NCI-H2171 (cell line): ENCODE results near the gene ADAMTSL2.
A peak's percentile ranks its signal among the peaks of the same experiment; 100 is the strongest.

Experiments used
- DNase-seq: peaks from one replicate; lab custom pipeline; 2025; lab: John Stamatoyannopoulos, UW

The ADAMTSL2 gene

DNA sequence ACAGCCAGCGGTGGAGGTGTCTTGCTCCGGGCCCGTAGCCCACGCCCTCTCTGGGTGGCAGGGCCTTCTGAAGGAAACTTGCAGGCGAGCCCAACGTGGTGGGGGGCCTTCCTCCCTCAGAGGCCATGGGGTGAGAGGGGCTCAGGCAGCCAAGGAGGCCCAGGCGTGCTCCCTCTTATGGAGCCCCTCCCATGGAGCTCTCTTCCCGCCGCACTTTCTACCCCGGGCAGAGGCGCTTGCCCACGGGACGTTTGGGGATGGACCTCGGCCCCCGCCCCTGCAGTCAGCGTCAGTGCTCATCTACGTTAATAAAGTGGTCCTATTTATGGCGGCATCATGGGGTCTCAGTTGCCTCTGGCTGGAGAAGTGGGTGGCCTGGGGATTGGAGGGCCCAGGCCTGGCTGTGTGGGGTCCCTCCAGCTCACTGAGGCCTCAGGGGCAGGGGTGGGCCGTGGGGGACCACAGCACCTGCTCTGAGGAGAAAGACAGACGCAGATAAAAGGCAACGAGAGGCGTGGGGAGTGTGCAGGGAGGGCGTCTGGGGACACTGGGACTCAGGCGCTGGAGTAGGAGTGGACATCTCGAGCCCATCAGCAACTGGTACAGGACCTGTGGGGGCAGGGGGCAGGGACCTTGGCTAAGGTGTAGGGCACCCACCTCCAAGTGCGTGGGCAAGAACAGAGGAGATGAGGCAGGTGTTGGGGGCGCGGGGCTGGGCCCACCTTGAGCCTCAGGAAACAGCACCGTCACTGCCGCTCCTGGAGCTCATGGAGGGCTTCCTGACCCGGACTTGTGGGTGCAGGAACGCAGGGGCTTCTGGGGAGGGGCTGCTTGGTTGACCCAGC is 40.9 kb downstream of the ADAMTSL2 start:
- DNase-seq = no peak

DNA sequence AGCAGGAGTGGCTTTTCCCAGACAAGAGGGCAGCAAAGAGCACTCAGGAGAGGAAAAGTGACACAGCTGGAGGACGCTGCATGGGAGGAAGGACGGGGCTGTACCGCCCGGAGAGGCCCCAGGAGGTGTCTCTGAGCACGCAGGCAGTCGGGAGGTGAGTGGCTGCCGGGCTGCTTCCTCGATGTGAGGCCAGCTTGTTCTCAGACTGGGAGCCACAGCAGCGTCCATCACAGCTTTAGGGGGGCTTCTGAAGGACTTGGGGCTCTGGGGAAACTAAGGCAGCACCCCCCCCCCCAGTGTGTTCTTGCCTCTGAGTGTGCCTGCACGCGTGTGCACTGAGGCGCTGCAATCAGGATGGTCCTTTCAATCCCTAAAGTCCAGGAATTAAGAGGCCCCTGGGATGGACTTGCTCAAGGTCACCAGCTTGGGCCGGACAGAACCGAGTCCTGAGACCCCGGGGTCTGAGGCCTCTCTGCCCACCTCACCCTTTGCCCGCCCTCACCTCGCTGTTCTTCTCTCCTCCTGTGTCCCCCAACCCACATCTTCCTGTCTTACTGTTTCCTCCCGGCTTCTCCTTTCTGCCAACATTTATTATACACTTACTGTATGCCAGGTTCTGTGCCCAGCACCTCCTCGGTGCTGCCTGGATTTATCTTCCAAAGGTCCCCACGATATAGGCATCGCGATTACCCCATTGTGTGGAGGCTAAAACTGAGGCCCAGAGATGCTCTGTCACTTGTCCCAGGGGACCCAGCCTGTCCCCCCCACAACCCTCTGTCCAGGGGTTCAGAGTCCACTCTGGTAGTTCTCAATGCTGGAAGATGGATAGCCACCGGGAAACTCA is 41.7 kb downstream of the ADAMTSL2 start:
- DNase-seq = no peak

DNA sequence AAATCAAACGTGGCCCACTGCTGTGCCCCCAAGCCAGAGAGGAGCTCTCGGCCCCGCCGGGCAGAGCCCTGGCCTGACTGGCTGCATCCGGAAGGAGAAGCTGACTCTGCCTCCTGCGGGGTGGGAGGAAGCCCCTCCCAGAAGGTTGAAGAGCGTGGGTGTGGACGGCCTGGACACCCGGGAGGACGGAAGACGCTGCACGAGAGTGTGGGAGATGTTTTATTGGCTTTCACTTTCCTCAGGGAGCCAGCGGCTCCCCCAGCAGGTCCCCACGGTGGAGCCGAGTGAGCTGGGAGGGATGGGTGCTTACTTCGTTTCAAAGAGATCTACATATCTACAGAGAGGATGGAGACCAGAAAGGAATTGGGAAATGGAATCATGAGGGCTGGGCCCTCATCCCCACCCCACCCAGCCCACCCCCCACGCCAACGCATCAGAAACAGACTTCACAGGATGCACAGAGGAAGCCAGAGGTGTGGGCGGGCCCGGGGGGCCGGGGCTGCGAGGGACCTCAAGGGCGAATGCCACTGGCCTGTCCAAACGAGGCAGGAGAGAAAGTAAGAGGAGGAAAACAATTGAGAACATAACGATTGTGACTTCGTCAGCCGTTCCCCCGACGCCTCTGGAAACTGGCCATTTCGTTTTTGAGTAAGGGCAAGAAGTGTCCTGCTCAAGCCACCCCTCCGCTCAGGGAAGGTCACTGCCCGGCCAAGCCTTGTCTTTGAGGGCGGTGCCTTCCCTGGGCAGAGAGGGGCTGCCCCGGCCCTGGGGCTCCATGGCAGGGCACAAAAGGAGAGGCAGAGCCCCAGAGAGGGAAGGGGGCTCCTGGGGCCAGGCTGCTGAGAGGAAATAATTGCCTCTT is 42.6 kb downstream of the ADAMTSL2 start:
- no peak for DNase-seq

- no peak for DNase-seq
Measured at GRCh38 chr9:133577737-133578112, 43.2 kb downstream of the ADAMTSL2 start.

- DNase-seq = no peak
Measured at GRCh38 chr9:133578524-133579441, 44.3 kb downstream of the ADAMTSL2 start.

DNA sequence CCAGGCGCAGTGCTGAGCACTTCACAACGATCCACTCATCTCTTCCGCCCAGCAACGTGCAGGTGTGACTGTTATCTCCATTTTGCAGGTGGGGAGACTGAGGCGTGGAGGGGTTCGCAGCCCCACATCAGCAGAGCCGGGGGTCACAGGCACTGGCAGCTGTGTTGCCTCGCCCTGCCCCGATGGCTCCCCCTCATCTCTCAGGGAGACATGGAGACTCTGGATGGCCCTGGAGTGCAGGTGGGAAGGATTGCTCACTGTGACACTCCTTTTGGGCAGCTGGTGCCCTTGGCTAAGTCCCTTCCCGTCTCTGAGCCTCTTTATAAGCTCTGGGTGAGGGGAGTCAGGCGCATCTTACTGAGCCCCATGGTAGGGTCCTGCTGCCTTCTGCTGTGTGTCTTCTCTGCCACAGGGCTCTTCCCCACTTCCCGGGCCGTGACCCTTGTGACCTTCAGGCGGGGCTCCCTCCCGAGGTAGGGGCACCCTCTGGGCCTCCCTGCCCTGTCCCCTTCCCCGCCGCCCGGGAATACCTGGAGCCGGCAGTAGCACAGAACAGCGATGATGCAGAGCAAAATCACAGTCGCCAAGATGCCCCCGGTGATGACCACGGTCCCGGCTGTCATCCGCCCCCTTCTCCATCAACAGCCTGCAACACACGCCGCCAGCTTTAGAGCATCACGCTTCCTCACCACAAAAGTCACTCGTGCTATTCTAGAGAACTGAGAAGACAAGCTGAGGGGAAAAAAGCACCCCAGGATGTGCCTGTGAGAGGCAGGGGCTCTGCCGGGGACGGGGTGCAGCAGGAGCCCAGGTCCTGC is 45.3 kb downstream of the ADAMTSL2 start:
- DNase-seq = no peak

GRCh38 chr9:133580419-133580738 is 45.9 kb downstream of the ADAMTSL2 start:
- DNase-seq = no peak

GRCh38 chr9:133581011-133581410 is 46.5 kb downstream of the ADAMTSL2 start:
- no peak for DNase-seq

- DNase-seq = no peak
Measured at GRCh38 chr9:133581513-133582343, 47.2 kb downstream of the ADAMTSL2 start.

- DNase-seq = no peak
Measured at GRCh38 chr9:133582501-133583045, 48.1 kb downstream of the ADAMTSL2 start.

DNA sequence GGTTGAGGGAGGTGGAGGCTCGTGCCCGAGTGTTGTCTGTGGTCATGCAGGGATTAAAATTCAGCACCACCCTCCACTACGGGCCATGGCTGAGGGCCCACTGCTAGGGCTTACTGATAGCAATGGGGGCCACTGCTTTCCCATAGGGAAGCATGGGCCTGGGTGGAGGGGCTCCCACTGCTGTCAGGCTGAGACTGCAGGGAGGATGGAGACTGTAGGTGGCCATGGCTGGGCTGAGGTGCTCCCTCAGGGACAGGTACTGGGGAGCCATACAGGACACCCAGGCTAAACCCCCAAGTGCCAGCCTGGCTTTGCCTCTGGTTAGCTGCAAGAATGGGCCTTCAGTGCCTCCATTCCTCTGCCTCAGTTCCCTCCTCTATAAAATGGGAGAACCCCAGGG is 48.6 kb downstream of the ADAMTSL2 start:
- DNase-seq = no peak

GRCh38 chr9:133583586-133583985 is 49.1 kb downstream of the ADAMTSL2 start:
- no peak for DNase-seq

- no peak for DNase-seq
Measured at GRCh38 chr9:133584167-133584558, 49.7 kb downstream of the ADAMTSL2 start.

DNA sequence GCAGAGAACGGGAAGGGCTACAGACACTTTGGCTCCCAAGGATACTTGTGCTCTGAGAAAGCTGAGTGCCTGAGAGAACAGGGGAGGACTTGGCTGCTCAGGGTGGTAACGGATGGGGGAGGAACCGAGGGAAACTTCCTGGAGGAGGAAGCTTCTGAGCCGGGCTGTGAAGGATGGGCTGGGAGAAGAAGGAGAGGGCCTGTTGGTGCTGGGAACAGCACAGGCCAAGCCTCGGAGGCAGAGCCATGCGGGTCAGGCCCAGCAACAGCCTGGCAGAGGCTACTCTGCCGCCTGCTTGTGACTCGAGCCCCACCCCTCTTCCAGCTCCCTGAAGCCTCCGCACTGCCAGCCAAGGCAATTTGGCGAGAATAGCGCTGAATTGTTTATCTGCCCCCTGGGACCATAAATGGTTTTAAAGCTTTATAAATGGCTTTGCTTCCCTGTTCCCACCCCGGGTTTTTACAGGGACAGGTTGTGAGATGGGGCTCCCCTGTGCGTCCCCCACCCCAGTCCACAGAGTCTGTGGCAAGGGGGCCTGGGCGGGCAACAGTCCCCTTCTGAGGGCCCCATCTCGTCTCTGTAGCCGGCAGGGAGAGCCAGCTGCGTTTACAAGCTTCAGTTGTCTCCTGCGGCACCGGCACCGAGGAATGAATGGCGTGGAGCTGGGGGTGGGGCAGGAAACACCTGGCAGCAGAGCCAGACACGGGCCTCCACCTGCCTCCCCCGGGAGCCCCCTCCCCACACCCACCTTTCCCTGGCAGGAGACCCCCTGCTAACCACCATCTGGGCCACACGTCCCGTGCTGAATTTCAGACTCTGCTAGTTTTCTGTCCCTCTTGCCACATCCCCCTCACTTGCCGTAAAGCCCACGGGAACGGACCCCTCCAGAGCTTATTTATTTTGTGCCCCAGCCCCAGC is 50.3 kb downstream of the ADAMTSL2 start:
- peak; percentile 98 for DNase-seq

- DNase-seq = peak; percentile 86
Measured at GRCh38 chr9:133585481-133586351, 51.2 kb downstream of the ADAMTSL2 start.

GRCh38 chr9:133587051-133587450 is 52.5 kb downstream of the ADAMTSL2 start:
- no peak for DNase-seq

DNA sequence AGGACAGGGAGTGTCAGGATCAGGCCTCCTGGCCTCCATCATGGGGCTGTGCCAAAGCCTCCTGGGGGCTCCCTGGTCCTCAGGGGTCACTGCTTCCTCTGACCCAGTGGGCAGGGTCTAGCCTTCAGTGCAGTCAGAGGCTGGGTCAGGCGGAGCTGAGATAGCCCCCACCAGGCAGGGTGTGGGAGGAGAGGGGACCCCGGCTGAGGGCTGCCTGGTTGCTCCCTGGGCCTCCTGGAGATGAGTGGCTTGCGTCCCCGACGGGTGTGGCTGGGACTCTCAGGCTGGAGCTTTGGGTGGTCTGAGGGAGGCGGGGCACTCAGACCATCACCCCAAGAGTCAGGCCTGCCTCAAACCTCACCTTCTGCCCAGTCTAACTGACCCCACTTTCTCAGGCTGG is 53.0 kb downstream of the ADAMTSL2 start:
- no peak for DNase-seq
